ENCODE results near the gene HJV.

DNA sequence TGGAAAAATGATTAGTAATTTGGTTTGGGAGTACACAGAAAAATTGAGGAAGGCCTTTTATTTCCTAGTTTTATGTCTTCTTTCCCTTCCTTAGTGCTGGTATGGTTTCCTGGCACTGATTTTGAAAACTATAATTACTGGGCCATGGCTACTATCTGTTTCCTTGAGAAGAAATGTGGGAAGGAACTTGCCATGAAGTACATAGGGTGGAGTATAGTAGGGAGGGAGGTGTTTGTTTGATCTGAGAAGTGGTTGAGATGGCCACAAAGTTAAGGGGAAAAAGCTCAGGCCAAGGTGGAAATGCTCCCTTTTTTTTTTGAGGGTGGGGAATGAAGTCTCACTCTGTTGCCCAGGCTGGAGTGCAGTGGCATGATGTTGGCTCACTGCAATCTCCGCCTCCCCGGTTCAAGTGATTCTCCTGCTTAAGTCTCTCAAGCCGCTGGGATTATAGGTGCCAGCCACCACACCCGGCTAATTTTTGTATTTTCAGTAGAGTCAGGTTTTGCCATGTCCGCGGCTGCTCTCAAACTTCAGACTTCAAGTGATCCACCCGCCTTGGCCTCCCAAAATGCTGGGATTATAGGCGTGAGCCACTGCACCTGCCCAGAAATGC lies 11.3 kb downstream of the HJV start:
- TF ChIP-seq POLR2AphosphoS5 (IDR thresholded peaks at IDR 0.05; ENCODE audit: low read depth, low read length) = no peak
- TF ChIP-seq, protein P1, sequence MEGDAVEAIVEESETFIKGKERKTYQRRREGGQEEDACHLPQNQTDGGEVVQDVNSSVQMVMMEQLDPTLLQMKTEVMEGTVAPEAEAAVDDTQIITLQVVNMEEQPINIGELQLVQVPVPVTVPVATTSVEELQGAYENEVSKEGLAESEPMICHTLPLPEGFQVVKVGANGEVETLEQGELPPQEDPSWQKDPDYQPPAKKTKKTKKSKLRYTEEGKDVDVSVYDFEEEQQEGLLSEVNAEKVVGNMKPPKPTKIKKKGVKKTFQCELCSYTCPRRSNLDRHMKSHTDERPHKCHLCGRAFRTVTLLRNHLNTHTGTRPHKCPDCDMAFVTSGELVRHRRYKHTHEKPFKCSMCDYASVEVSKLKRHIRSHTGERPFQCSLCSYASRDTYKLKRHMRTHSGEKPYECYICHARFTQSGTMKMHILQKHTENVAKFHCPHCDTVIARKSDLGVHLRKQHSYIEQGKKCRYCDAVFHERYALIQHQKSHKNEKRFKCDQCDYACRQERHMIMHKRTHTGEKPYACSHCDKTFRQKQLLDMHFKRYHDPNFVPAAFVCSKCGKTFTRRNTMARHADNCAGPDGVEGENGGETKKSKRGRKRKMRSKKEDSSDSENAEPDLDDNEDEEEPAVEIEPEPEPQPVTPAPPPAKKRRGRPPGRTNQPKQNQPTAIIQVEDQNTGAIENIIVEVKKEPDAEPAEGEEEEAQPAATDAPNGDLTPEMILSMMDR (IDR thresholded peaks at IDR 0.05) = no peak
- no peak for TF ChIP-seq SIN3A (IDR thresholded peaks at IDR 0.05; ENCODE audit: borderline replicate concordance, insufficient read depth, low read depth, low read length)

Measured in Panc1 (cell line).